Eye (tissue), 1 donor: Measurements from ENCODE around the gene KIAA0408.
"Not testable (repeated sequence)": the region's sequence is repeated elsewhere in the genome, so short reads cannot be mapped to it uniquely, and the experiment has no call there.

Source experiments
- DNase-seq: peaks from one replicate; pipeline ENCODE4 v3.0.0-alpha.2; 2015

Gene KIAA0408

DNA sequence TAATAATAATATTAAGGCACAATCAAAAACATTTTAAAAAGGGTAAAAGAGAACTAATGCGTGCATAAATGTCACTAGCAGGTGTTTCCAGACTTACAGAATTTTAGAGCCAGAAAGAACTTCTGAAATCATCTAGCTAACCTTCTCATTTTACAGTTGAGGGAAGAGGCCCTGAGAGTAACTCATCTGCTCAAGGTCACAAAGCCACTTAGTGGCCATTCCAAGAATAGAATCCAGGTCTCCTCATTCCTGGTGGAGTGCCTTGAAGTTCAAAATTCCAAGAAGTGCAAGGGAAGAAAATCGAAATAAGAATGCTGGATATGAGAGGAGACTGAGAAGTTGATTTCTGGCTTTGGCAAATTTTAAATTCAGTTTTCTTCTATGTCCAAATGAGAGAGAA is 3.2 kb upstream of the KIAA0408 start:
- no peak for DNase-seq

DNA sequence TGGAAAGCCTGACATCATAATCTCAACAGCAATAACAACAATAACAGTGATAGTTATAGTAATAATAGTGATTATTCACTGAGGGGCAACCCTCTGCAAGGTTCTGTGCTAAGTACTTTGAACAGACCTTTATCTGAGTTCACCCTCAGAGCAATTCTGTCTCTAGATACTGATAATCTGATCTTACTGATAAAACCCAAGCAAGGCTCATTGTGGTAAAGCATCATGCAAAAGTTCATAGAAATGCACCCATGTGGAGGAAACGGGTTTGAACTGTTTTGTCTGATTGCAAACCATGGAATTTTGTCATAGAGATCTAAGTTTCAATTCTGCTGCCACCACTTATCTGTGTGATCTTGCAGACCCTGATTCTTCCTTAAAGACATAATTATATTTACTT is 1.3 kb upstream of the KIAA0408 start:
- no peak for DNase-seq

DNA sequence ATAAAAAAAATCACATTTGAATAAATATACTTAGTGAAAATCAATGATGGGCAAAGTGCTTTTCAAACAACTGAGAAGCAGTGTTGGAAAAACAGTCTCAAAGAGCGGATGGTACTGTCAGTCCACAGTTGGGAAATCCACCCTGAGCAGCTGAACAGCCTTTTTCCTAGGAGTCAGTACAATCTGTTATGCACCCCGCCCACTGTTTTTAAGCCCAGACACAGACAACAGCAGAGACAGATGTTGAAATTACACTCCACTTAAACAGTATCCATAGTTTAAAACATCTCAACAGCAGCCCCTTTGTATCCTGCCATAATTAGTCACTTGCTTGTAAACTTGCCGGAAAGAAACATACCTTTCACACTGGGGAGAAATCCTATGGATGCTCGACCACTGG is 372 bp downstream of the KIAA0408 start:
- DNase-seq = peak; percentile 43

DNA sequence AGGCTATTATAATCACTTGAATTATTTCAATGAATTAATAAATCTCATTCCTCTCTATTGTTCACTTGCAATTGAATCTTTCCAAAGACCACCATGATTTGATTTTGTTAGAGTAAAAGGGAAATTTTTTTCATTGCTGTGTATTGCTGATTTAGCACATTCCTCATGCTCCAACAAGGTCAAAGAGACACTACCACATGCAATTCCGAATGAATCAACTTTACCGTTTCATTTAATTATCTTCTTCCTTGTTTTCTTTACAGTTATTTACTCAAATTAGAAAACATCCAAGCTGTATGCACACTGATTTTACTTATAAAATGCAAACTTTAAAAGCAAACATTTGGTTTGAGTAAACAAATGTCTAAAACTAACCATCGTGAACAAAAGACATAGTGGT is 967 bp downstream of the KIAA0408 start:
- no peak for DNase-seq

DNA sequence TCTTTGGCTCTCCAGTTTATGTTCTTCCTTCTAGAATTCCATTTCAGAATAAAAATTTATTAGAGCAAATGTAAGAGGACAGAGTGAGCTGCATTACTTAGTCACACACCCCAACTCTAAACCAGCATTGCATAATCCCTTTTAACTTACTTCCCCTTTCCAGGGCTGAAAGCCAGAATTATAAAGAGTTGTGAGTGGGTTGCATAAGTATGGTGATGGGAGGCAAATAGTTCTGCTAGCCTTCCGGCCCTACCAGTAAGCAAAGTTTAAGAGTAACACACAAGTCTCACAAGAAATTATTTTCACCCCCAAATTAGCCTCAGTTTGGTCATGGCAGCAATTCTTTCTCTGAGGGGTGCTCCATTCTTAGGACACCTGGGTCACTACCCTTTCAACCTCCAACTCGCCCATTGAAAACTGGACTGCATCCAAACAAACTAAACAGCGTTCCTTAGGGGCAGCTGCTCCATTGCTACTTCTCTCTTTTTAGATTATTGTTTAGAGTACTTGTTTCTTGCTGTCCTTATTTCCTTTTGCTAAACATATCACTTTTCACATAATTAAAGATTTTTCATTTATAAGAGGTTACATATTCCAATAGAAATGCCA is 1.6 kb downstream of the KIAA0408 start:
- DNase-seq = no peak

DNA sequence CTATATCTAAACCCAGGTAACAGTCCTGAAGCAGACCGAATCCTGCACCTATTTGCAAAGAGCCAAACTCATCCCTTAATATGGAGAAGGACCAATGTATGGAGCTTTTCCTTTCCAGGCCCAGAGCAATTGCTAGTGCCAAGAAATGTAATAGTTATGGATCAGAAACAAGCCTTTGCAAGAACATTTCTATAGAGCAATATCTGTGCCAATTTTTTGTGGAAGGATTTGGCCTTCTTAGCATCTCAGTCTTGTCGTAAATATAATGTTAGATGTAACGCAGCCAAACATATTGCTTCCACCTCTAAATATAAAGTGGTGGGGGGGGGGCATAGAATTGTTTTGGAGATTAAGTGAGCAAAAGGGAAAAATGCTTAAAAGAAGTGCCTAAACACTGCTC is 2.7 kb downstream of the KIAA0408 start:
- no peak for DNase-seq

DNA sequence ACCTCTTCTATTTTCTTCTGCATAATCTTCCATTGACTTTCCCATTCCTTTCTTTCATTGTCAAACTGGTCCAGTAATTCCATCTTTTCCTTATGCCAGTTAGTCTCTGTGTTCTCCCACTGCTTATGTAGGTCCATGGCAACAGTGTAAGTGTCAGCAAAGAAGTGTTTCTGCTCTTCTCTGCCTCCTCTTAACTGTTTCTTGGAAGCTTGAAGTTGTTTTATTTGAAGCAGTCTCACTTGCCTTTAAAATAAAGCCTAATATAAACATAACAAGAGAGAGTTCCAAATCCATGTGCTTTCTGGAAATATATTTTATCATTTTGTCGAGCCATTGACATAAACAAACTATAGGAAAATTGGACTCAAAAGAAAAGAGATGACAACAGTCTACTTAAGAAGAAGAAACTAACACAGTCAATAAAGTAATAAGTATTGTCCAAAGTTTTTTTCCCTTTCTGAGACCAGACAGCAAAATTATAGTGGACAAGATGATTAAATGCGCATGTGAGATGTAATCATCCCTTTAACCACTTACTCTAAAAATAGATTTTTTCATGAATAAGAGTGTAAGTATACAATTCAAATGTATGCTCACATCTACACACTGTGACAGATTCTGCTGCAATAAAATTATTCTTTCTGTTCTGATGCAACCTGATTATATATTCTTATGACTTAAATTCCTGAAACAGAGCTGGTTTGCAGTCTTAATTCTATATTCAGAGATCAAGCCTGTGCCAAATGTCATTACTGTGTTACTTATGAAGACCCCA is 5.2 kb downstream of the KIAA0408 start:
- DNase-seq = no peak

DNA sequence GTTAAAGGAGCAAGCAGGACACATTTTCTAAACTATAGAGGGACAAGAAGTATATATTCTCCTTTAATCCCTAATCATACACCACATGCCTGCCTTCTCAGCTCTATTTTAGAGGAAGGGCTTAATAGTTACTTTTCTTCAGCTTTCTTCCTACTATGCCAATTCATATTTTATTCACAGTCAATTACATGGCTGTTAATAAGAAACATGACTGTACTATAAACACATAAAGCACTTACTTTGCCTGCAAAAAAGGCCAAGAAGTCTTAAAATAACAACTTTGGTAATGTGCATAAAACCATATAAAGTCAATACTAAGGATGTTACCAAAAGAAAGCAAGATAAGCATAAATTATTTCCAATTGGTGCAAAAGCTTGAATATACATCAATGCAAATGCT is 6.4 kb downstream of the KIAA0408 start:
- DNase-seq = no peak

DNA sequence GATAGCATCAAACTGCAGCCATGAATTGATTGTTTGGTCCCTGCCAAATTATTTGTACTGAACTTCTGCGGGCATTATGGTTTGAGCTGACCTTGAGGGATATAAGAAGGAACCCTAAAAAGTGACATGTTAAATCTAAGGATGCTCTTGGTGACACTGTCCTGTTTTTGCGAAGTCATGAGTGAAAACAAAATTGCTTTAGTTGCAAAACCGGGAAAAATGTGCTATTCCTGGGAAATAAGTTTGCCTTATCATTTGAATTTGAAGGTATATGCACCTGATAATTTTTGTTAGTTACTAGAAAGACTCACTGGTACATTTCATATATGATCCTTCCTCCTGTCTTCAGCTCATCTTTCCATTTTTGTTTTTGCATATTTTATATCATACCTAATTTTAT is 7.8 kb downstream of the KIAA0408 start:
- DNase-seq = no peak

DNA sequence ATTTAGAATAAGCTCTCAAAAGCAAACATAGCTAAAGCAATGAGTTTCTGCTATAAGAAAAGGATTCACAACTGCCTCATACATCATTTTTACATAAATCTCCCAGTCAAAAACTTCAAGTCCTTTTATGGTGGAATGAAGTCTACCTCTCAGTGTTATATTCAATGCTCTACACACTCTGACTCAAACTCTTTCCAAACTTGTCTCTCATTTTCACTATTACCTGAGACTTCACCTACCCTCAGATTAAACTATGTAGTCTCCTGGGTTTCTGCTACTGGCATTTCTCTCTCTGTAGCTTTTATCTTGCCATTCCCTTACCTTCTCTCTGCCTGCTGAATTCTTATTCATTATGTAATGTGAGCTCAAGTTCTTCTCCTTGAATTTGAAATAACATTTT is 11.4 kb downstream of the KIAA0408 start:
- DNase-seq = no peak

DNA sequence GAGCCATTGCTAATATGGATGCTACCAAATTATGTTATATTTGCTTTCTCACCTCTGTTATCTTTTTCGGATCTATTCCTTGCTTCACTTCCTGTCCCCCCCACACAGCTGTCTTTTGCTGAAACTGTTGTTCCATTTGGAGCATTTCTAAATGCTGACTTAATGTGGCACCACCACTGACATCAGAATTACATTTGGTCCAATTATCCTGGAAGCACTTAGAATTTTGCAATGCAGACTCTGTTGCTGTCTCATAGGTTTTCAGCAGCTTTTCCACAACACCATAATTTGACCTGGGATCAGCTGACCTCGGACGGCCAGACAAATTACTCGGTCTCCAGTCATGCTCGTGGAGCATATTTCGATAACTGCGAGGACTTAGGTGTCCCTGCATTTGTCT is 12.8 kb downstream of the KIAA0408 start:
- DNase-seq = no peak

DNA sequence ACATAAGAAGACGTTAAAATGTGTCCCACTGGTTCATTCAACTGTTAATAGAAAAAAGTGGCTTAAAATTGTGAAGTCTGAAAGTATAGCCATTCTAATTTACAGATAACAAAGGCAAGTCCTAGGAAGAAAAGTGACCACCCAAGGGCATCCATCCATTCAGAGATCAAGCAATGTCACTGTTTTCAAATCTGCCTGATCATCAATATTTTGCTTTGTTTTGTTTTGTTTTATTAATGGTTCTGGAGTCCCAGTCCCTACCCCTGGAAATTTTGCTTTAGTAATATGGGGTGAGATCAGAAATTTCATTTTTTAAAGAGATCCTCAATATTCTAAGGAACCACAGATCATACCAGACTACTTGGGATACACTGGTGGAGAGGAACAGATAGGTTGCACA is 17.3 kb downstream of the KIAA0408 start:
- no peak for DNase-seq

DNA sequence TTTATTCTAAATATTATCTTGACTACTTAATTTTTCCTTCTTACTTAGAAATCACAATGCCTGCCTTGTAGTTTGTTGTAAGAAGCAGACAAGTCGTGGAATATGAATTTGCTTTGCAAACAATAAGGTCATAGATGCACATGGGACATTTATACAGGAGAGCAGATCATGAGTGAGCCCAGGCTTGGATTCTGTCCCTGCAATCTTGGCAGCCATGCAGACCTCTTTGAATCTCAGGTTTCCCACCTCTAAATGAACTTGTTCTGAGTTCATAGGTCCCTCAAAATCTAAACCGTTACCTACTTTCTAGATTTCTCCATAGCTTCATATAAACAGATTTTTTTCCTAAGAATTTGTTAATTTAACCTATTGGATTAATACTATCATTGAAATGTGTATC is 19.5 kb downstream of the KIAA0408 start:
- DNase-seq = no peak

DNA sequence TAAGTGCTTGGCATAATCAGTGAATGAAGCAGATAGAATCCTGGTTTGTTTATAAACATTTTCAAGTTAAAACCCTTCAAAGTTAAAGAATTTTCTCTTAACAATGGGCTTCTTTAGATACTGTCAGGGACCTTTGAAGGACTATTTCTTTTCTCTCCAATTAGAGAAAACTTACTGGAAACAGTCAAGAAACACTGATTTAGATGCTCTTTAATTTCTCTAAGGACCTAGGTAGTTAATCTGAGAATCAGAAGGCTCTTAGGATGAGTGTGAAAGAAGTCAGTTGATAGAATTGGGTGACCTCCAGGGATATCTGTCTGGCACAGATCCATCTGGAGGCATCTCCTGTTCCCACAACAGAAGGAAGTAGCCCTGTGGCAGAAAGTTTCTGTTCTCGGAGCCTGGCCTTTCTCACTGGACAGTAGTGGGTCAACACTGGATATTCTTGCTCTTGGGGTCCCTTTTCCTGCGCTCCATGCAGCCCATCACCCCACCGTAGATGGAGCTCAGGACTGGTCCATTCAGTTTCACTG is 22.5 kb downstream of the KIAA0408 start:
- DNase-seq = no peak

DNA sequence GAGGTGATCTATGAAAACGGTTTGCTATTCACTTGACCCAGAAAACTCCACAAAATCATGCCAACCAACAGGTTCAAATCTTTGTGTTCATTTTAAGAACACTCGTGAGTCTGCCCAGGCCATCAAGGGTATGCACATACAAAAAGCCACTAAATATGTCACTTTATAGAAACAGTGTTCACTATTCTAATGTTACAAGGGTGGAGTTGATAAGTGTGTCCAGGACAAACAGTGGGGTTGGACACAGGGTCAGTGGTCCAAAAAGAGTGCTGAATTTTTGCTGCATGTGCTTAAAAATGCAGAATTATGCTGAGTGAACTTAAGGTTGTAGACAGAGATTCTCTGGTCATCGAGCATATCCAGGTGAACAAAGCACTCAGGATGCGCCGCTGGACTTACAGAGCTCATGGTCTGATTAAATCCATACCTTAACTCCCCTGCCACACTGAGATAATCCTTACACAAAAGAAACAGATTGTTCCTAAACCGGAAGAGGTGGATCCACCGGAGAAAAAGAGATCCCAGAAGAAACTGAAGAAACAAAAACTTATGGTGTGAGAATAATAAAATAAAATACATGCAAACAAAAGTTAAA is 23.5 kb downstream of the KIAA0408 start:
- no peak for DNase-seq

DNA sequence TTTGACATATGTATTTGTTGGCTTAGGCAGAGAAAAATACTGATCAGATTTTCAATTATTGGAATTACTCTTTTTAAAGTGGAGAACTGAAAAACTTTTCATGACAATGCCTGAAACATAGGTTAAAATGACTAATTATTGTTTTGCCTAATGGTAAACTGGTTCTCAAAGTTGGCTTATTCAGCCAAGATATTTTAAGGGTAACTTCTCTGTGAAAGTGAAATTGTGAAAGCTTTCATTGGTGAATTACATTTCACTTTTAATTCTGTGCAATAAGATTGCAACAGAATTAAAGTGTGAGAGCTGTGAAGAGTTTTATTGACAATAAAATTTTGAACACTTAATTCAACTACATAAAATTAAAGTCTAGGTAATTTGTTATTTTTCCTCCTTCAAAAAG is 24.5 kb downstream of the KIAA0408 start:
- DNase-seq = no peak

DNA sequence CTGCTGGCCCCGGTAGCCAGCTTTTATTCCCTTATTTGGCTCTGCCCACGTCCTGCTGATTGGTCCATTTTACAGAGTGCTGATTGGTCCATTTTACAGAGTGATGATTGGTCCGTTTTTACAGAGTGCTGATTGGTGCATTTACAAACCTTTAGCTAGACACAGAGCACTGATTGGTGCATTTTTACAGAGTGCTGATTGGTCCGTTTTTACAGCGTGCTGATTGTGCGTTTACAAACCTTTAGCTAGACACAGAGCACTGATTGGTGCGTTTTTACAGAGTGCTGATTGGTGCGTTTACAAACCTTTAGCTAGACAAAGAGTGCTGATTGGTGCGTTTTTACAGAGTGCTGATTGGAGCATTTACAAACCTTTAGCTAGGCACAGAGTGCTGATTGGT is 30.6 kb downstream of the KIAA0408 start:
- not testable (repeated sequence) for DNase-seq

DNA sequence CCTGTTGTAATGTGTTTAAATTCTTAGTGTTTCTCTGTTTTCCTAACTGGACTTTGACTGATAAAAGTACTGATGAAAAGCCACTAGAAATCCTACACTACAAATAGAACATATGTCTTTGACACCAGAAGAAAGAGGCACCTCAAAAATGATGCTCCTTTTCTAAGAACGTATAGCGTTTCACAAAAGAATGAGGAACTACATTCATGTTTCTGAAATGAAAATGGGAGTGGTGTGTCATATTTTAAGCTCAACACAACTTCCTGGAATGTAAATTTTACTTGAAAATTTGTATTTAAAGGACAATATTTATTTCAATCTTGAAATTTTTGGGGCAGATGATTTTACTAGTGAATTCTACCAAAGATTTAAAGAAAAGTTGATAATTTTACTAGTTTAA is 35.3 kb downstream of the KIAA0408 start:
- no peak for DNase-seq

DNA sequence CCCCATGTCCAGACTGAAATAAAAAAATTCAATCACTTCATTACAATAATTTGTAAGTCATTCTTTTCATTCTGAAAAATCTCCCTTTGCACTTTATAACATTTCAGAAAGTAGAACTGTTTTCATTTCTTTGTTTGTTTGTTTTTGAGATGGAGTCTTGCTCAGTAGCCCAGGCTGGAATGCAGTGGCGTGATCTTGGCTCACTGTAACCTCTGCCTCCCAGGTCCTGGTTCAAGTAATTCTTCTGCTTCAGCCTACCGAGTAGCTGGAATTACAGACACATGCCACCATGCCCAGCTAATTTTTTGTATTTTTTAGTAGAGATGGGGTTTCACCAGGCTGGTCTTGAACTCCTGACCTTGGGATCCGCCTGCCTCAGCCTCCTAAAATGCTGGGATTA is 38.0 kb downstream of the KIAA0408 start:
- not testable (repeated sequence) for DNase-seq

DNA sequence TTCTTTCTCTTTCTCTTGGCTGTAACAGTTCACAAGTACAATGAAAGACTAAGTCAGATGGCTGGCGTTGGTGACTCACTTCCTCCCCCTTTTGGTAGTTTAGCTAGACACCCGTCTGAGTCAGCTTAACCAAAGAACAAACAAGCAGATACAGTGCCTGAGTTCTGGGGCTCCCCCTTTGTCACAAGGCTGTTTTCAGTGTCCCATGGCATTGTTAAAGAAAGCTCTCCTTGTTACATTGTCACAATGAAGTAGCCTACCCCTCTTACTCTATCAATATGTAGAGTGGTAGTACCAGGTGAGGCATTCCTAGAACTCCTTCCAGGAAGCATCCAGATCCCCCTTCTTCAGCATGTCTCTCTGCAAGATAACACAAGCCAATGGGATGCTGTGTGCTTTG is 38.6 kb downstream of the KIAA0408 start:
- peak; percentile 61 for DNase-seq

DNA sequence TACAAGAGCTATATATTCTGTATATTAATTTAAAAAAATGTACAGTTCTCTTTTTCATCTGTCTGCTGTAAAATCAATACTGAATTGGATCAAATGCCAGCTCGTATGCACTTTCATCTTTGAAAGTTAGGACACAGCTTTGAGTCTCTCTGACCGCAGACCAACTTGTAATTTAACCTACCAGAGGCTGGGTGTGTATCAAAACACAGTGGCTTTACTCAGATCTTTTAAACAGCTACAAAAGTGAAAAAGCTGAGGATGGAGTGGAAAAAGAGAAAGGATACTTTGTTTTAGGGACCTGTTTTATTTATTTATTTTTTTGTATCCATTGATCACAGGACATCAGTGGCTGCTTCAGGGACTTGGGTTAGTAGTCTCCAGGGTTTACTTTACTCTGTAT is 44.1 kb downstream of the KIAA0408 start:
- DNase-seq = peak; percentile 15

DNA sequence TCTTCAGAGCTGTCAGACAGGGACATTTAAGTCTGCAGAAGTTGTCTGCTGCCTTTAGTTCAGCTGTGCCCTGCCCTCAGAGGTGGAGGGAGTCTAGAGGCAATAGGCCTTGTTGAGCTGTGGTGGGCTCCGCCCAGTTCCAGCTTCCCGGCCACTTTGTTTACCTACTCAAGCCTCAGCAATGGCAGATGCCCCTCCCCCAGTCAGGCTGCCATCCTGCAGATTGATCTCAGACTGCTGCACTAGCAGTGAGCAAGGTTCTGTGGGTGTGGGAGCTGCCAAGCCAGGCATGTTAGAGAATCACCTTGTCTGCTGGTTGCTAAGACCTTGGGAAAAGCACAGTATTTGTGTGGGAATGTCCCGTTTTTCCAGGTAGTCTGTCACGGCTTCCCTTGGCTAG is 46.1 kb downstream of the KIAA0408 start:
- not testable (repeated sequence) for DNase-seq

DNA sequence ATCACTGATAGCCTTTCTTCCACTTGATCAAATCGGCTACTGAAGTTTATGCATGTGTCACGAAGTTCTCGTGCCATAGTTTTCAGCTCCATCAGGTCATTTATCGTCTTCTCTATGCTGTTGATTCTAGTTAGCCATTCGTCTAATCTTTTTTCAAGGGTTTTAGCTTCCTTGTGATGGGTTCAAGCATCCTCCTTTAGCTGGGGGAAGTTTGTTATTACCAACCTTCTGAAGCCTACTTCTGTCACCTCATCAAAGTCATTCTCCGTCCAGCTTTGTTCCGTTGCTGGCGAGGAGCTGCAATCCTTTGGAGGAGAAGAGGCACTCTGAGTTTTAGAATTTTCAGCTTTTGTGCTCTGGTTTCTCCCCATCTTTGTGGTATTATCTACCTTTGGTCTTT is 47.2 kb downstream of the KIAA0408 start:
- not testable (repeated sequence) for DNase-seq
